Measurements from ENCODE around the gene SDK1. TPM values are rescaled to one million over a fixed set of nuclear protein-coding genes. Genes with fewer than 3 reads are reported as not detected.
"Not testable (repeated sequence)": the region's sequence is repeated elsewhere in the genome, so short reads cannot be mapped to it uniquely, and the experiment has no call there.

SDK1 gene
- total and polyA plus RNA-seq, 2 experiments from 2014 or later: 2.1 to 10.0 TPM

- not testable (repeated sequence) for ATAC-seq; H3K27ac Mint-ChIP-seq; DNase-seq (ENCODE audit: low spot score); H3F3A ChIP-seq (replicated peaks; ENCODE audit: low read depth); H3K36me3 ChIP-seq (ENCODE audit: insufficient read depth); H3K9me2 ChIP-seq (ENCODE audit: insufficient read depth); H4K20me1 ChIP-seq (replicated peaks; ENCODE audit: insufficient read depth); H3K27me3 ChIP-seq (ENCODE audit: insufficient read depth); H2AFZ ChIP-seq; H3K4me1 ChIP-seq (ENCODE audit: insufficient read depth); H3K79me2 ChIP-seq (replicated peaks; ENCODE audit: insufficient read depth); H3K36me3 Mint-ChIP-seq (ENCODE audit: low read depth); H3K27ac ChIP-seq (ENCODE audit: low read depth); H3K4me1 Mint-ChIP-seq; H3K4me3 Mint-ChIP-seq; H3K27me3 Mint-ChIP-seq (ENCODE audit: insufficient read depth, low read depth, poor library complexity); H3K4me3 ChIP-seq; H3K4me2 ChIP-seq
- peaks cover 71% of the 10 kb centered on the region for H3K9me3 Mint-ChIP-seq
Measured at GRCh38 chr7:4313911-4314310, 1012.9 kb downstream of the SDK1 start.

- H4K20me1 ChIP-seq (replicated peaks; ENCODE audit: insufficient read depth); H3K27me3 Mint-ChIP-seq (ENCODE audit: insufficient read depth, low read depth, poor library complexity); ATAC-seq; H3F3A ChIP-seq (replicated peaks; ENCODE audit: low read depth); H3K27ac Mint-ChIP-seq; H3K4me3 Mint-ChIP-seq; H3K36me3 Mint-ChIP-seq (ENCODE audit: low read depth); H2AFZ ChIP-seq; H3K4me1 Mint-ChIP-seq; H3K4me1 ChIP-seq (ENCODE audit: insufficient read depth); H3K79me2 ChIP-seq (replicated peaks; ENCODE audit: insufficient read depth); H3K27me3 ChIP-seq (ENCODE audit: insufficient read depth); H3K9me2 ChIP-seq (ENCODE audit: insufficient read depth); H3K36me3 ChIP-seq (ENCODE audit: insufficient read depth); H3K4me2 ChIP-seq; DNase-seq (ENCODE audit: low spot score); H3K27ac ChIP-seq (ENCODE audit: low read depth); H3K4me3 ChIP-seq: not testable (repeated sequence)
- peaks cover 72% of the 10 kb centered on the region for H3K9me3 Mint-ChIP-seq
Measured at GRCh38 chr7:4314316-4314715, 1013.3 kb downstream of the SDK1 start.

All from GM23338 (cell line).